ENCODE results near the gene ADGRV1.

DNA sequence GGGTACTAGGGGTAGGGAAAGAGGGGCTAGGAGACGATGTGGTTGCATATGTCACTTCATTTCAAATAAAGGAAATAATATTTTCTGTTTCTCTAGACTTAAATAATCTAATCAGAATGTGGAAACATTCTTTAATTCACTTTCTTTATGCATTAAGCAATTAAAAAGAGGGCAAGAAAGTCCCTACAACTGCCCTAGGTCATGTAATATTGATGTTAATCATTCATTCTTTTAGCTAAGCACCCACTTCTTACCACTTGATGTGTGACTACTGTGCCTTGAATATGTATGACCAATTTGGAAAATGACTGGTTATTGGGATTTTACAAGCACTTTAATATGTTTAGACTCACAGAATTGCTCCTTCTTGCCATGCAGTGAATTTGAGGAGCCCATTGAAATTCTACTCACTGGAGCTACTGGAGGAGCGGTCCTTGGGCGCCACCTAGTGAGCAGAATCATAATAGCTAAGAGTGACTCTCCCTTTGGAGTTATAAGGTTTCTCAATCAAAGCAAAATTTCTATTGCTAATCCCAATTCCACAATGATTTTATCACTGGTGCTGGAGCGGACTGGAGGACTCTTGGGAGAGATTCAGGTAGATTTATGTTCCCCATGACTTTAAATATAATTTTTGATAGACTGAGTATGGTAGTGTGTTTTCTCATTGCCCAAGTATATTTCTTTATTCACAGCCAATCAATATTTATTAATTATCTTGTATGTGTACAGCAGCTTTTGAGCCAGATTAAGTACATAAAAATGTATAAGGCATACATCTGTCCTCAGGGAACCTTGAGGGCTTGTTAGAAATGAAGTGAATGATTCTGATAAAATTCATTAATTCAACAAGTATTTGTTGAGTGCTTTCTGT lies 225.1 kb downstream of the ADGRV1 start:
- TF ChIP-seq, protein P1, sequence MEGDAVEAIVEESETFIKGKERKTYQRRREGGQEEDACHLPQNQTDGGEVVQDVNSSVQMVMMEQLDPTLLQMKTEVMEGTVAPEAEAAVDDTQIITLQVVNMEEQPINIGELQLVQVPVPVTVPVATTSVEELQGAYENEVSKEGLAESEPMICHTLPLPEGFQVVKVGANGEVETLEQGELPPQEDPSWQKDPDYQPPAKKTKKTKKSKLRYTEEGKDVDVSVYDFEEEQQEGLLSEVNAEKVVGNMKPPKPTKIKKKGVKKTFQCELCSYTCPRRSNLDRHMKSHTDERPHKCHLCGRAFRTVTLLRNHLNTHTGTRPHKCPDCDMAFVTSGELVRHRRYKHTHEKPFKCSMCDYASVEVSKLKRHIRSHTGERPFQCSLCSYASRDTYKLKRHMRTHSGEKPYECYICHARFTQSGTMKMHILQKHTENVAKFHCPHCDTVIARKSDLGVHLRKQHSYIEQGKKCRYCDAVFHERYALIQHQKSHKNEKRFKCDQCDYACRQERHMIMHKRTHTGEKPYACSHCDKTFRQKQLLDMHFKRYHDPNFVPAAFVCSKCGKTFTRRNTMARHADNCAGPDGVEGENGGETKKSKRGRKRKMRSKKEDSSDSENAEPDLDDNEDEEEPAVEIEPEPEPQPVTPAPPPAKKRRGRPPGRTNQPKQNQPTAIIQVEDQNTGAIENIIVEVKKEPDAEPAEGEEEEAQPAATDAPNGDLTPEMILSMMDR (IDR thresholded peaks at IDR 0.05) = peak; percentile 61 to 87
- TF ChIP-seq EP300 (IDR thresholded peaks at IDR 0.05) = no peak
- TF ChIP-seq POLR2A (IDR thresholded peaks at IDR 0.05) = no peak
- TF ChIP-seq POLR2AphosphoS5 (IDR thresholded peaks at IDR 0.05) = no peak
